AG09309 (cell line): Measurements from ENCODE around the gene C3orf20.
A peak's percentile ranks its signal among the peaks of the same experiment; 100 is the strongest.

Experiments
- DNase-seq: peaks from one replicate; pipeline ENCODE4 v3.0.0-alpha.2; 2010; ENCODE audit warnings: low read depth
- H3K4me3 ChIP-seq: 2 replicates; pipeline ENCODE4 v1.5.1; 2011; ENCODE audit warnings: mild to moderate bottlenecking, low read depth, low read length, moderate library complexity; ENCODE audit not compliant: control insufficient read depth
- TF ChIP-seq, protein P1 (sequence below): IDR thresholded peaks from 2 replicates; pipeline ENCODE4 v1.5.1; 2011; ENCODE audit warnings: mild to moderate bottlenecking, low read depth, low read length, inconsistent platforms; ENCODE audit not compliant: insufficient read depth, control insufficient read depth; ENCODE audit errors: missing control alignments

Gene C3orf20

DNA sequence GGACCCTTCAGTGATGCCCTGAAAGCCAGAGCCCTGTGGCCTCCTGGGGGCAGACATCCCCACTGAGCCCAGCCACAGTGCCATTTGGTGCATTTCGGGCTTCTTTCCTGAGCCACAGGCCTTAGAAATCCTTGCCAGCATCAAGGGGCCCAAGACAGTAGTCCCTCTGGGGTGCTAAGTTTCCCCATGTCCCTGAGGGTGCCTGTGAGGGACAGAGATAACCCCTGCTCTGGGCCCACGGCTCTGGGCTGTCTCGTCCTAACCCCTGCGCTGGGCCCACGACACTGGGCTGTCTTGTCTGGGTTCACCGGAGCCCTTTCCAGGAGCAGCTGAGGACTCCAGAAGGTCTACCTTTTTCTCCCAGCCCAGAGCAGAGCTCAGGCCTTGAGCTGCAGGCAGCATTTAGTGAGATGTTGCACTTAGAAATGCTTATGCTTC, 98.8 kb downstream of the C3orf20 start:
- DNase-seq = no peak
- H3K4me3 ChIP-seq = no peak overlapping the region
- TF ChIP-seq, protein P1, sequence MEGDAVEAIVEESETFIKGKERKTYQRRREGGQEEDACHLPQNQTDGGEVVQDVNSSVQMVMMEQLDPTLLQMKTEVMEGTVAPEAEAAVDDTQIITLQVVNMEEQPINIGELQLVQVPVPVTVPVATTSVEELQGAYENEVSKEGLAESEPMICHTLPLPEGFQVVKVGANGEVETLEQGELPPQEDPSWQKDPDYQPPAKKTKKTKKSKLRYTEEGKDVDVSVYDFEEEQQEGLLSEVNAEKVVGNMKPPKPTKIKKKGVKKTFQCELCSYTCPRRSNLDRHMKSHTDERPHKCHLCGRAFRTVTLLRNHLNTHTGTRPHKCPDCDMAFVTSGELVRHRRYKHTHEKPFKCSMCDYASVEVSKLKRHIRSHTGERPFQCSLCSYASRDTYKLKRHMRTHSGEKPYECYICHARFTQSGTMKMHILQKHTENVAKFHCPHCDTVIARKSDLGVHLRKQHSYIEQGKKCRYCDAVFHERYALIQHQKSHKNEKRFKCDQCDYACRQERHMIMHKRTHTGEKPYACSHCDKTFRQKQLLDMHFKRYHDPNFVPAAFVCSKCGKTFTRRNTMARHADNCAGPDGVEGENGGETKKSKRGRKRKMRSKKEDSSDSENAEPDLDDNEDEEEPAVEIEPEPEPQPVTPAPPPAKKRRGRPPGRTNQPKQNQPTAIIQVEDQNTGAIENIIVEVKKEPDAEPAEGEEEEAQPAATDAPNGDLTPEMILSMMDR = no peak

GRCh38 chr3:14774431-14774830, 99.5 kb downstream of the C3orf20 start:
- TF ChIP-seq, protein P1 = no peak
- no peak for DNase-seq
- no peak overlapping the region for H3K4me3 ChIP-seq

DNA sequence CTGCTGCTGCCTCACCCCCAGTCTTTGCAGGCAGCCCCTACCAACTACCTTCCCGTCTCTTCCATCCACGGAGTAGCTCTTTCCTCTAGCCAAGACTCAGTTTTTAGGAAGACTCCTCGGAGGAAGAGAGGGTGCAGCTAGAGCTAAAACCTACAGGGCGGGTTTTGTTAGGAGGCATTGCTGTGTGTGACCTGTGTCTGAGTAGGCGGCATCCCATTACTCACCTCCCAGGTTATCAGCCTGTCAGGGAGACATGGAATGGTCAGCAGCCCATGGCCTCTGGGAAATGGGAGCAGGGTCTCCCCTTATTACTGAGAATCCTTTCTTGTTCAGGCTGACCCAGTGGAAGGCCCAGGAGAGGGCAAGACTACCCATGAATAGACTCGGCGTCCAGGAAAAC, 100.1 kb downstream of the C3orf20 start:
- TF ChIP-seq, protein P1 = no peak
- no peak overlapping the region for H3K4me3 ChIP-seq
- DNase-seq = no peak

GRCh38 chr3:14775563-14775962, 100.6 kb downstream of the C3orf20 start:
- TF ChIP-seq, protein P1 = no peak
- H3K4me3 ChIP-seq = no peak overlapping the region
- no peak for DNase-seq

DNA sequence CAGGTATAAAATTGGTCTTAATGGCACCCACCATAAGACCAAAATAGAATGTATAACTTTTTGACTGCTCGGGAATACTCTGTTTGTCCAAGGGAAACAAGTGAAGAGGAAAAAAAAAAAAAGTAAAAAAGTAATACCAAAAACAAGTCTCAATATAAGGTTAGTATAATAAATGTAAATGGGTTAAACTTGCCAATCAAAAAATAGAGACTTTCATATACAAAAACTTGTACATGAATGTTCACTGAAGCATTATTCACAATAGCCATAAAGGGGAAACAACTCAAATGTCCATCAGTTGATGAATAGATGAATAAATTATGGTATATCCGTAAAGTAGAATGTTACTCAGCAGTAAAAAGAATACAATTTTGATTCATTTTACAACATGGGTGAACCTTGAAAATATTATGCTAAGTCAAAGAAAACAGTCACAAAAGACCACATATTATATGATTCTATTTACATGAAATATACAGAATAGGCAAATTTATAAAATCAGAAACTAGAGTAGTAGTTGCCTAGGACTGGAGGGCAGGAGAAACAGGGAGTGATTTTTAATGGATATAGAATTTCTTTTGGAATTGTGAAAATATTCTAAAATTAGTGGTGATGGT, 104.2 kb downstream of the C3orf20 start:
- no peak for DNase-seq
- H3K4me3 ChIP-seq = no peak overlapping the region
- TF ChIP-seq, protein P1 = no peak

- H3K4me3 ChIP-seq = no peak overlapping the region
- no peak for DNase-seq
- TF ChIP-seq, protein P1 = peak; percentile 66
Observed at GRCh38 chr3:14780927-14781507, 106.1 kb downstream of the C3orf20 start.
